Measurements from ENCODE around the gene DPP4.

- TF ChIP-seq CTCF (IDR thresholded peaks at IDR 0.05) (no peak), POLR2A (IDR thresholded peaks at IDR 0.05) (no peak), POLR2AphosphoS5 (IDR thresholded peaks at IDR 0.05) (no peak)
Observed at GRCh38 chr2:162057426-162057825, 16.6 kb downstream of the DPP4 start.

All from prostate gland (tissue), 2 donors.